HFFc6 (cell line): ENCODE measurements around the gene GLIPR1. TPM values are rescaled to one million over a fixed set of nuclear protein-coding genes. Genes with fewer than 3 reads are reported as not detected.
"Not testable (repeated sequence)": the region's sequence is repeated elsewhere in the genome, so short reads cannot be mapped to it uniquely, and the experiment has no call there.

ENCODE experiments used
- DNase-seq: peaks from one replicate; pipeline ENCODE4 v3.0.0-alpha.2; 2018
- H3K27ac Mint-ChIP-seq: 2 replicates; pipeline ENCODE4 v1.8.0; 2020; ENCODE audit warnings: mild to moderate bottlenecking, mixed read lengths
- H3K27me3 Mint-ChIP-seq: 2 replicates; pipeline ENCODE4 v1.8.0; 2021; ENCODE audit warnings: mild to moderate bottlenecking, moderate library complexity, mixed read lengths; ENCODE audit not compliant: insufficient read depth
- H3K36me3 Mint-ChIP-seq: 2 replicates; pipeline ENCODE4 v1.8.0; 2021; ENCODE audit warnings: low read depth, mixed read lengths
- H3K4me1 Mint-ChIP-seq: 2 replicates; pipeline ENCODE4 v1.8.0; 2020; ENCODE audit warnings: low read depth, mixed read lengths
- H3K4me3 Mint-ChIP-seq: 2 replicates; pipeline ENCODE4 v1.8.0; 2020; ENCODE audit warnings: mild to moderate bottlenecking, moderate library complexity, mixed read lengths
- H3K9me3 Mint-ChIP-seq: 2 replicates; pipeline ENCODE4 v1.8.0; 2020; ENCODE audit warnings: mild to moderate bottlenecking, mixed read lengths
- CTCF ChIP-seq: fragments of 200-600 bp; sonication (generic); IDR thresholded peaks from 2 replicates; pipeline ENCODE4 v1.5.0; 2021; ENCODE audit warnings: antibody characterized with exemption, mild to moderate bottlenecking
- total RNA-seq, 6 experiments: library from RNA; stranded (reverse); fragmentation: NEBNext Ultra II Directional; extraction: Animal tissue kit (Norgen Biotek cat#: 25700); gene quantifications; 2 replicates in 1 of 6; 3 replicates in 5 of 6; pipeline ENCODE4 v1.2.3, GENCODE V29; 2021

GLIPR1 gene
- total RNA-seq, 6 experiments from 2014 or later, result 190 to 339 (median 278) TPM

GRCh38 chr12:75483431-75483830 lies 2.9 kb downstream of the GLIPR1 start:
- H3K4me3 Mint-ChIP-seq, result peak overlapping the region; percentile 93
- H3K27me3 Mint-ChIP-seq, result no peaks in the 10 kb centered on the region; the same call in 1 of the 2 replicates
- no peaks in the 10 kb centered on the region for H3K9me3 Mint-ChIP-seq
- H3K27ac Mint-ChIP-seq, result peak overlapping the region; percentile 74
- peaks cover 84% of the 10 kb centered on the region for H3K4me1 Mint-ChIP-seq
- no peak for TF ChIP-seq CTCF
- H3K36me3 Mint-ChIP-seq, result peaks cover 53% of the 10 kb centered on the region
- DNase-seq, result no peak

DNA sequence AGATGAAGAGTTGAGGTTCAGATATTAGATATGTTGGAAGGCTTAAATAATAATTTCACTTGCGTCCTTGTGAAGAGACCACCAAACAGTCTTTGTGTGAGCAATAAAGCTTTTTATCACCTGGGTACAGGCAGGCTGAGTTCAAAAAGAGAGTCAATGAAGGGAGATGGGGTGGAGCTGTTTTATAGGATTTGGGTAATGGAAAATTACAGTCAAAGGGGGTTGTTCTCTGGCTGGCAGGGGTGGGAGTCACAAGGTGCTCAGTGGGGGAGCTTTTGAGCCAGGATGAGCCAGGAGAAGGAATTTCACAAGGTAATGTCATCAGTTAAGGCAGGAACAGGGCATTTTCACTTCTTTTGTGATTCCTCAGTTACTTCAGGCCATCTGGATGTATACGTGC lies 3.9 kb downstream of the GLIPR1 start:
- peak overlapping the region; percentile 51 for H3K27ac Mint-ChIP-seq
- peak overlapping the region; percentile 93 for H3K4me3 Mint-ChIP-seq
- DNase-seq, H3K9me3 Mint-ChIP-seq, H3K27me3 Mint-ChIP-seq: not testable (repeated sequence)
- peaks cover 55% of the 10 kb centered on the region for H3K36me3 Mint-ChIP-seq
- peaks cover 87% of the 10 kb centered on the region for H3K4me1 Mint-ChIP-seq

GRCh38 chr12:75487308-75487707 lies 6.8 kb downstream of the GLIPR1 start:
- Mint-ChIP-seq H3K27me3 (no peaks in the 10 kb centered on the region), H3K4me3 (no peak overlapping the region), H3K27ac (peak overlapping the region; percentile 53; the same call in 1 of the 2 replicates), H3K9me3 (no peaks in the 10 kb centered on the region), H3K4me1 (peaks cover 79% of the 10 kb centered on the region), H3K36me3 (peaks cover 44% of the 10 kb centered on the region)
- no peak for DNase-seq
- TF ChIP-seq CTCF, result no peak

DNA sequence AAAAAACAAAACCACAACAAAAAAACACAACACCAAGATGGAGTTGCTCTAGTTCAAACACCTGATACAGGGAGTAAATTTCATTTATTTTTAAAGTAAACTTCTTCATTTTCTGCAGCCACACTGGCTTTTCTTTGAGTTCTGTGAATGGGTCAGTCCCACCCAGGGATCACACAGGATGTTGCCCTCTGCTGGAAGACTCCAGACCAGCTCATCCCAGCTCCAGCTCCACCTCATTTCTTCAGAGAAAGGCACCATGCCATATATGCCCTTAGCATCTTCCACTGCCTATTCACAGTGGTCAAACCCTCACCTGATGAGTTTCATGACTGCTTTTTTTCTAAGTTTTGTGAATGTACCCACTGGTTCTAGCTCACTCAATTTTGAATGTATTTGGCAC lies 8.0 kb downstream of the GLIPR1 start:
- peak; percentile 79 for TF ChIP-seq CTCF
- peak; percentile 54 for DNase-seq
- H3K36me3 Mint-ChIP-seq, result peaks cover 32% of the 10 kb centered on the region
- no peaks in the 10 kb centered on the region for H3K9me3 Mint-ChIP-seq
- peak overlapping the region; percentile 71; the same call in 1 of the 2 replicates for H3K4me3 Mint-ChIP-seq
- H3K27me3 Mint-ChIP-seq, result no peaks in the 10 kb centered on the region
- H3K4me1 Mint-ChIP-seq, result peaks cover 67% of the 10 kb centered on the region
- H3K27ac Mint-ChIP-seq, result peak overlapping the region; percentile 80

GRCh38 chr12:75489187-75489586 lies 8.6 kb downstream of the GLIPR1 start:
- H3K4me1 Mint-ChIP-seq, result peaks cover 67% of the 10 kb centered on the region
- TF ChIP-seq CTCF, result no peak
- H3K4me3 Mint-ChIP-seq, result peak overlapping the region; percentile 71
- H3K9me3 Mint-ChIP-seq, result no peaks in the 10 kb centered on the region
- peak overlapping the region; percentile 80 for H3K27ac Mint-ChIP-seq
- no peak for DNase-seq
- H3K36me3 Mint-ChIP-seq, result peaks cover 31% of the 10 kb centered on the region
- no peaks in the 10 kb centered on the region for H3K27me3 Mint-ChIP-seq

GRCh38 chr12:75489613-75490210 lies 9.2 kb downstream of the GLIPR1 start:
- peaks cover 31% of the 10 kb centered on the region for H3K36me3 Mint-ChIP-seq
- no peaks in the 10 kb centered on the region for H3K9me3 Mint-ChIP-seq
- H3K4me1 Mint-ChIP-seq, result peaks cover 67% of the 10 kb centered on the region
- peak; percentile 69 for DNase-seq
- TF ChIP-seq CTCF, result no peak
- H3K27me3 Mint-ChIP-seq, result no peaks in the 10 kb centered on the region
- H3K4me3 Mint-ChIP-seq, result peak overlapping the region; percentile 71
- peak overlapping the region; percentile 80 for H3K27ac Mint-ChIP-seq
